SK-N-SH treated with all-trans-retinoic acid at 6 μM for 48 hours (cell line): ENCODE measurements around the gene SLC16A10.

Source experiments
- ATAC-seq: fragments of 200-7000 bp; cut with Tn5 transposase; 3 replicates; pipeline ENCODE4 v1.9.1; 2020; ENCODE audit warnings: mild to moderate bottlenecking, moderate library complexity
- ARNTL ChIP-seq: fragments of 450-650 bp; formaldehyde crosslinking; IDR thresholded peaks from 2 replicates; pipeline ENCODE4 v1.5.0; 2020; ENCODE audit warnings: low read depth, mild to moderate bottlenecking, moderate library complexity, borderline replicate concordance
- BACH2 ChIP-seq: fragments of 250-450 bp; sonication (Bioruptor Pico); IDR thresholded peaks from 2 replicates; pipeline ENCODE4 v1.9.0; 2021; ENCODE audit warnings: mild to moderate bottlenecking, borderline replicate concordance
- CSDC2 ChIP-seq: fragments of 250-450 bp; sonication (Bioruptor Pico); IDR thresholded peaks from 2 replicates; pipeline ENCODE4 v1.5.0; 2020; ENCODE audit warnings: mild to moderate bottlenecking, moderate library complexity
- ESRRG ChIP-seq: fragments of 250-450 bp; sonication (Bioruptor Pico); IDR thresholded peaks from 2 replicates; pipeline ENCODE4 v1.6.1; 2021; ENCODE audit warnings: mild to moderate bottlenecking
- ISL1 ChIP-seq: fragments of 250-450 bp; sonication (Bioruptor Pico); IDR thresholded peaks from 2 replicates; pipeline ENCODE4 v2.1.2; 2022; ENCODE audit warnings: mild to moderate bottlenecking, moderate library complexity
- OSR1 ChIP-seq: fragments of 250-450 bp; sonication (Bioruptor Pico); IDR thresholded peaks from 2 replicates; pipeline ENCODE4 v1.8.0; 2022; ENCODE audit warnings: moderate library complexity, mild to moderate bottlenecking, inconsistent platforms
- PPARA ChIP-seq: fragments of 250-450 bp; sonication (Bioruptor Pico); IDR thresholded peaks from 2 replicates; pipeline ENCODE4 v1.5.0; 2020; ENCODE audit warnings: mild to moderate bottlenecking, borderline replicate concordance
- RARB ChIP-seq: fragments of 250-450 bp; sonication (Bioruptor Pico); IDR thresholded peaks from 2 replicates; pipeline ENCODE4 v1.8.0; 2021; ENCODE audit warnings: mild to moderate bottlenecking, moderate library complexity
- SNAI2 ChIP-seq: fragments of 250-450 bp; sonication (Bioruptor Pico); IDR thresholded peaks from 2 replicates; pipeline ENCODE4 v1.5.0; 2020; ENCODE audit warnings: mild to moderate bottlenecking, moderate library complexity
- TCF4 ChIP-seq: fragments of 250-450 bp; sonication (Bioruptor Pico); IDR thresholded peaks from 2 replicates; pipeline ENCODE4 v1.8.0; 2021; ENCODE audit warnings: mild to moderate bottlenecking, moderate library complexity, borderline replicate concordance
- TOX ChIP-seq: fragments of 250-450 bp; sonication (Bioruptor Pico); IDR thresholded peaks from 2 replicates; pipeline ENCODE4 v1.8.0; 2021; ENCODE audit warnings: mild to moderate bottlenecking, moderate library complexity, borderline replicate concordance
- ZC3H10 ChIP-seq: fragments of 250-450 bp; sonication (Bioruptor Pico); IDR thresholded peaks from 2 replicates; pipeline ENCODE4 v1.5.1; 2021; ENCODE audit warnings: mild to moderate bottlenecking, moderate library complexity
- ZFP3 ChIP-seq: fragments of 250-450 bp; sonication (Bioruptor Pico); IDR thresholded peaks from 2 replicates; pipeline ENCODE4 v1.5.0; 2020; ENCODE audit warnings: mild to moderate bottlenecking, moderate library complexity
- ZFP30 ChIP-seq: fragments of 450-650 bp; formaldehyde crosslinking; IDR thresholded peaks from 2 replicates; pipeline ENCODE4 v1.5.0; 2022; ENCODE audit warnings: mild to moderate bottlenecking, moderate library complexity
- ZNF565 ChIP-seq: fragments of 450-650 bp; formaldehyde crosslinking; conservative IDR thresholded peaks from 2 replicates; pipeline ENCODE4 v1.5.0; 2020; ENCODE audit warnings: low read depth, mild to moderate bottlenecking, moderate library complexity
- ZNF70 ChIP-seq: fragments of 450-650 bp; formaldehyde crosslinking; IDR thresholded peaks from 2 replicates; pipeline ENCODE4 v1.5.0; 2020; ENCODE audit warnings: mild to moderate bottlenecking, moderate library complexity
- ZNF8 ChIP-seq: fragments of 450-650 bp; formaldehyde crosslinking; IDR thresholded peaks from 2 replicates; pipeline ENCODE4 v1.5.0; 2020; ENCODE audit warnings: mild to moderate bottlenecking, moderate library complexity
- TF ChIP-seq, protein P1 (sequence below): fragments of 250-450 bp; sonication (Bioruptor Pico); IDR thresholded peaks from 2 replicates; pipeline ENCODE4 v1.5.1; 2020; ENCODE audit warnings: low read depth, mild to moderate bottlenecking, moderate library complexity
- TF ChIP-seq, protein P2 (sequence below): fragments of 250-450 bp; sonication (Bioruptor Pico); IDR thresholded peaks from 2 replicates; pipeline ENCODE4 v1.5.0; 2020; ENCODE audit warnings: mild to moderate bottlenecking, moderate library complexity
- TF ChIP-seq, protein P3 (sequence below): fragments of 250-450 bp; sonication (Bioruptor Pico); IDR thresholded peaks from 2 replicates; pipeline ENCODE4 v1.8.0; 2021; ENCODE audit warnings: low read depth, mild to moderate bottlenecking, moderate library complexity, borderline replicate concordance
- TF ChIP-seq, protein P4 (sequence below): fragments of 250-450 bp; sonication (Bioruptor Pico); IDR thresholded peaks from 2 replicates; pipeline ENCODE4 v1.5.1; 2021; ENCODE audit warnings: mild to moderate bottlenecking, moderate library complexity
- TF ChIP-seq, protein P5 (sequence below): fragments of 250-450 bp; sonication (Bioruptor Pico); IDR thresholded peaks from 2 replicates; pipeline ENCODE4 v1.8.0; 2020; ENCODE audit warnings: mild to moderate bottlenecking, moderate library complexity, borderline replicate concordance

The SLC16A10 gene

DNA sequence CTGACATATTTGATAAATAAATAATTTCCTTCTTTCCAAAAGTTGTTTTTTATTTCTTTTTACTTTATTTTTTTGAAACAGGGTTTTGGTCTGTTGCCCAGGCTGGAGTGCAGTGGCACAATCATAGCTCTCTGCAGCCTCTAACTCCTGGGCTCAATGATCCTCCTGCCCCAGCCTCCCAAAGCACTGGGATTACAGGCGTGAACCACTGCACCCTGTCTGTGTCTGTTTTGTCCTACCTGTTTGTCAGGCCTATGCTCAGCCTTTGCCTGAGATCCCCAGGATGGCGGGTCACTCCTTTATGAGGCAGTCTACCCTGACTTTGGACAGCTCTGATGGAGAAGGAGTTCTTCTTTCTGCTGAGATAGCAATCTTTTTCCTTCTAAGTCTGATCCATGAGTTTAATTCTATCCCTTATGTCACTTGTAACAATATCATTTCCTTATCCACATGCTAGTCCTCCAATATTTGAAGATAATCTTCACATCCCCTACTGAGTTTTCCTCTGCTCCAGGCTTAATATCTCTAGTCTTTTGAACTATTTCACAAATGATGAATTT, 14.4 kb upstream of the SLC16A10 start:
- TF ChIP-seq ISL1 (CRISPR knock-in tag) (no peak), BACH2 (CRISPR knock-in tag) (no peak), OSR1 (CRISPR knock-in tag) (no peak), ZNF8 (CRISPR knock-in tag) (no peak), ARNTL (CRISPR knock-in tag) (no peak), PPARA (CRISPR knock-in tag) (no peak), RARB (CRISPR knock-in tag) (no peak), TOX (CRISPR knock-in tag) (no peak), ZFP30 (CRISPR knock-in tag) (no peak), ZNF70 (CRISPR knock-in tag) (no peak), ZC3H10 (CRISPR knock-in tag) (no peak), ZFP3 (CRISPR knock-in tag) (no peak), SNAI2 (CRISPR knock-in tag) (no peak), TCF4 (CRISPR knock-in tag) (no peak), ZNF565 (CRISPR knock-in tag) (no peak), ESRRG (CRISPR knock-in tag) (no peak), CSDC2 (no peak)
- TF ChIP-seq, protein P1, sequence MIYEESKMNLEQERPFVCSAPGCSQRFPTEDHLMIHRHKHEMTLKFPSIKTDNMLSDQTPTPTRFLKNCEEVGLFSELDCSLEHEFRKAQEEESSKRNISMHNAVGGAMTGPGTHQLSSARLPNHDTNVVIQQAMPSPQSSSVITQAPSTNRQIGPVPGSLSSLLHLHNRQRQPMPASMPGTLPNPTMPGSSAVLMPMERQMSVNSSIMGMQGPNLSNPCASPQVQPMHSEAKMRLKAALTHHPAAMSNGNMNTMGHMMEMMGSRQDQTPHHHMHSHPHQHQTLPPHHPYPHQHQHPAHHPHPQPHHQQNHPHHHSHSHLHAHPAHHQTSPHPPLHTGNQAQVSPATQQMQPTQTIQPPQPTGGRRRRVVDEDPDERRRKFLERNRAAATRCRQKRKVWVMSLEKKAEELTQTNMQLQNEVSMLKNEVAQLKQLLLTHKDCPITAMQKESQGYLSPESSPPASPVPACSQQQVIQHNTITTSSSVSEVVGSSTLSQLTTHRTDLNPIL (CRISPR knock-in tag): no peak
- TF ChIP-seq, protein P2, sequence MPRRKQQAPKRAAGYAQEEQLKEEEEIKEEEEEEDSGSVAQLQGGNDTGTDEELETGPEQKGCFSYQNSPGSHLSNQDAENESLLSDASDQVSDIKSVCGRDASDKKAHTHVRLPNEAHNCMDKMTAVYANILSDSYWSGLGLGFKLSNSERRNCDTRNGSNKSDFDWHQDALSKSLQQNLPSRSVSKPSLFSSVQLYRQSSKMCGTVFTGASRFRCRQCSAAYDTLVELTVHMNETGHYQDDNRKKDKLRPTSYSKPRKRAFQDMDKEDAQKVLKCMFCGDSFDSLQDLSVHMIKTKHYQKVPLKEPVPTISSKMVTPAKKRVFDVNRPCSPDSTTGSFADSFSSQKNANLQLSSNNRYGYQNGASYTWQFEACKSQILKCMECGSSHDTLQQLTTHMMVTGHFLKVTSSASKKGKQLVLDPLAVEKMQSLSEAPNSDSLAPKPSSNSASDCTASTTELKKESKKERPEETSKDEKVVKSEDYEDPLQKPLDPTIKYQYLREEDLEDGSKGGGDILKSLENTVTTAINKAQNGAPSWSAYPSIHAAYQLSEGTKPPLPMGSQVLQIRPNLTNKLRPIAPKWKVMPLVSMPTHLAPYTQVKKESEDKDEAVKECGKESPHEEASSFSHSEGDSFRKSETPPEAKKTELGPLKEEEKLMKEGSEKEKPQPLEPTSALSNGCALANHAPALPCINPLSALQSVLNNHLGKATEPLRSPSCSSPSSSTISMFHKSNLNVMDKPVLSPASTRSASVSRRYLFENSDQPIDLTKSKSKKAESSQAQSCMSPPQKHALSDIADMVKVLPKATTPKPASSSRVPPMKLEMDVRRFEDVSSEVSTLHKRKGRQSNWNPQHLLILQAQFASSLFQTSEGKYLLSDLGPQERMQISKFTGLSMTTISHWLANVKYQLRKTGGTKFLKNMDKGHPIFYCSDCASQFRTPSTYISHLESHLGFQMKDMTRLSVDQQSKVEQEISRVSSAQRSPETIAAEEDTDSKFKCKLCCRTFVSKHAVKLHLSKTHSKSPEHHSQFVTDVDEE (CRISPR knock-in tag): no peak
- TF ChIP-seq, protein P3, sequence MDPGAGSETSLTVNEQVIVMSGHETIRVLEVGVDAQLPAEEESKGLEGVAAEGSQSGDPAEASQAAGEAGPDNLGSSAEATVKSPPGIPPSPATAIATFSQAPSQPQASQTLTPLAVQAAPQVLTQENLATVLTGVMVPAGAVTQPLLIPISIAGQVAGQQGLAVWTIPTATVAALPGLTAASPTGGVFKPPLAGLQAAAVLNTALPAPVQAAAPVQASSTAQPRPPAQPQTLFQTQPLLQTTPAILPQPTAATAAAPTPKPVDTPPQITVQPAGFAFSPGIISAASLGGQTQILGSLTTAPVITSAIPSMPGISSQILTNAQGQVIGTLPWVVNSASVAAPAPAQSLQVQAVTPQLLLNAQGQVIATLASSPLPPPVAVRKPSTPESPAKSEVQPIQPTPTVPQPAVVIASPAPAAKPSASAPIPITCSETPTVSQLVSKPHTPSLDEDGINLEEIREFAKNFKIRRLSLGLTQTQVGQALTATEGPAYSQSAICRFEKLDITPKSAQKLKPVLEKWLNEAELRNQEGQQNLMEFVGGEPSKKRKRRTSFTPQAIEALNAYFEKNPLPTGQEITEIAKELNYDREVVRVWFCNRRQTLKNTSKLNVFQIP (CRISPR knock-in tag): no peak
- no peak for ATAC-seq

DNA sequence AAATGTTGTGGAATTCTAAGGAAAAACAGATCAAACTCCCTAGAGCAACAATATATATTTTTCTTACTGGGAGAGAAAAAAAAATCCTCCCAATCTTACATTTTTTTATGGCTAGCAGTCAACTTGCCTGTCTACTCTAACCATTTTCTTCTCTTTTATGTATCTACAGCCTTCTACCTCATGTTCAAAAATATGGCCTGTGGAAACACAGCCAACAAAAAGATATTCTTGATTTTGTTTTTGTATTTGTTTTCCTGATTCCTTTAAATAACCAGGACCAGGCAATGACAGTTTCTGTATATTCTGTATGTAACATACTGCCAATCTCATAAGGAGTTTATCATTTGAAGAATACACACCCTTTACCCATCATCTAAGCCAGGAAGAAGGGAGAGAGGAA, 13.0 kb upstream of the SLC16A10 start:
- ATAC-seq: no peak
- TF ChIP-seq TCF4 (CRISPR knock-in tag) (no peak), PPARA (CRISPR knock-in tag) (no peak), ZNF8 (CRISPR knock-in tag) (no peak), ZNF70 (CRISPR knock-in tag) (no peak), TOX (CRISPR knock-in tag) (no peak), OSR1 (CRISPR knock-in tag) (no peak)
- TF ChIP-seq, protein P4, sequence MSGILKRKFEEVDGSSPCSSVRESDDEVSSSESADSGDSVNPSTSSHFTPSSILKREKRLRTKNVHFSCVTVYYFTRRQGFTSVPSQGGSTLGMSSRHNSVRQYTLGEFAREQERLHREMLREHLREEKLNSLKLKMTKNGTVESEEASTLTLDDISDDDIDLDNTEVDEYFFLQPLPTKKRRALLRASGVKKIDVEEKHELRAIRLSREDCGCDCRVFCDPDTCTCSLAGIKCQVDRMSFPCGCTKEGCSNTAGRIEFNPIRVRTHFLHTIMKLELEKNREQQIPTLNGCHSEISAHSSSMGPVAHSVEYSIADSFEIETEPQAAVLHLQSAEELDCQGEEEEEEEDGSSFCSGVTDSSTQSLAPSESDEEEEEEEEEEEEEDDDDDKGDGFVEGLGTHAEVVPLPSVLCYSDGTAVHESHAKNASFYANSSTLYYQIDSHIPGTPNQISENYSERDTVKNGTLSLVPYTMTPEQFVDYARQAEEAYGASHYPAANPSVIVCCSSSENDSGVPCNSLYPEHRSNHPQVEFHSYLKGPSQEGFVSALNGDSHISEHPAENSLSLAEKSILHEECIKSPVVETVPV (CRISPR knock-in tag): no peak
- TF ChIP-seq, protein P5, sequence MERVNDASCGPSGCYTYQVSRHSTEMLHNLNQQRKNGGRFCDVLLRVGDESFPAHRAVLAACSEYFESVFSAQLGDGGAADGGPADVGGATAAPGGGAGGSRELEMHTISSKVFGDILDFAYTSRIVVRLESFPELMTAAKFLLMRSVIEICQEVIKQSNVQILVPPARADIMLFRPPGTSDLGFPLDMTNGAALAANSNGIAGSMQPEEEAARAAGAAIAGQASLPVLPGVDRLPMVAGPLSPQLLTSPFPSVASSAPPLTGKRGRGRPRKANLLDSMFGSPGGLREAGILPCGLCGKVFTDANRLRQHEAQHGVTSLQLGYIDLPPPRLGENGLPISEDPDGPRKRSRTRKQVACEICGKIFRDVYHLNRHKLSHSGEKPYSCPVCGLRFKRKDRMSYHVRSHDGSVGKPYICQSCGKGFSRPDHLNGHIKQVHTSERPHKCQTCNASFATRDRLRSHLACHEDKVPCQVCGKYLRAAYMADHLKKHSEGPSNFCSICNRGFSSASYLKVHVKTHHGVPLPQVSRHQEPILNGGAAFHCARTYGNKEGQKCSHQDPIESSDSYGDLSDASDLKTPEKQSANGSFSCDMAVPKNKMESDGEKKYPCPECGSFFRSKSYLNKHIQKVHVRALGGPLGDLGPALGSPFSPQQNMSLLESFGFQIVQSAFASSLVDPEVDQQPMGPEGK: no peak
- TF ChIP-seq, all 23 proteins: peak for 0
